Colonic mucosa (tissue), 4 donors: ENCODE data around the gene SYTL3. TPM values are rescaled to one million over a fixed set of nuclear protein-coding genes. Genes with fewer than 3 reads are reported as not detected.
A peak's percentile ranks its signal among the peaks of the same experiment; 100 is the strongest.
"Not testable (repeated sequence)": the region's sequence is repeated elsewhere in the genome, so short reads cannot be mapped to it uniquely, and the experiment has no call there.

Source experiments
- DNase-seq: peaks from one replicate; pipeline ENCODE4 v3.0.0-alpha.2; 2020
- H3K27ac ChIP-seq: fragments of 200-600 bp; one replicate; pipeline ENCODE4 v1.8.0; 2021
- H3K27me3 ChIP-seq: fragments of 200-600 bp; one replicate; pipeline ENCODE4 v1.8.0; 2021
- H3K36me3 ChIP-seq: fragments of 200-600 bp; one replicate; pipeline ENCODE4 v1.8.0; 2021
- H3K4me1 ChIP-seq: fragments of 200-600 bp; one replicate; pipeline ENCODE4 v1.8.0; 2021; ENCODE audit warnings: mild to moderate bottlenecking
- H3K4me3 ChIP-seq: fragments of 200-600 bp; one replicate; pipeline ENCODE4 v1.8.0; 2021
- H3K9ac ChIP-seq, 2 donors: one replicate each; pipeline ENCODE4 v1.7.0; 2013; ENCODE audit warnings: control low read depth in 2 of 2, low read depth in 2 of 2, low read length in 2 of 2
- H3K9me3 ChIP-seq: fragments of 200-600 bp; one replicate; pipeline ENCODE4 v1.8.0; 2021
- intact Hi-C: fragments of 100-400 bp; cut with DNase I; formaldehyde crosslinking; loops from one replicate; pipeline ENCODE4 v1.14.1; 2022
- total RNA-seq, 2 donors: library from RNA; stranded (reverse); fragmentation: NEBNext Ultra II Directional in 1 of 2; extraction: Animal tissue kit (Norgen Biotek cat#: 25700) in 1 of 2; gene quantifications; one replicate each; pipeline ENCODE4 v1.2.1, GENCODE V29; 2021
- TF ChIP-seq, protein P1 (sequence below): fragments of 200-600 bp; IDR thresholded peaks from one replicate; pipeline ENCODE4 v1.8.0; 2022; ENCODE audit warnings: antibody characterized with exemption, mild to moderate bottlenecking
- donor health status: healthy.
- donor health status: DM: no; HTN: no; CAD: no.
- donor health status: DM: no; HTN: no; CAD: no.

The SYTL3 gene
- total RNA-seq, 2 donors from 2014 or later = 1.1 to 3.1 TPM

GRCh38 chr6:158786645-158787304, 136.9 kb downstream of the SYTL3 start:
- Histone ChIP-seq H3K27ac (peak overlapping the region; percentile 53), H3K9me3 (no peaks in the 10 kb centered on the region), H3K4me3 (no peak overlapping the region), H3K36me3 (peaks cover 34% of the 10 kb centered on the region), H3K27me3 (no peaks in the 10 kb centered on the region), H3K4me1 (peaks cover 17% of the 10 kb centered on the region), H3K9ac (peak overlapping the region in 1 of 2 donors; percentile 52)
- intact Hi-C loops = no loop called here
- TF ChIP-seq, protein P1, sequence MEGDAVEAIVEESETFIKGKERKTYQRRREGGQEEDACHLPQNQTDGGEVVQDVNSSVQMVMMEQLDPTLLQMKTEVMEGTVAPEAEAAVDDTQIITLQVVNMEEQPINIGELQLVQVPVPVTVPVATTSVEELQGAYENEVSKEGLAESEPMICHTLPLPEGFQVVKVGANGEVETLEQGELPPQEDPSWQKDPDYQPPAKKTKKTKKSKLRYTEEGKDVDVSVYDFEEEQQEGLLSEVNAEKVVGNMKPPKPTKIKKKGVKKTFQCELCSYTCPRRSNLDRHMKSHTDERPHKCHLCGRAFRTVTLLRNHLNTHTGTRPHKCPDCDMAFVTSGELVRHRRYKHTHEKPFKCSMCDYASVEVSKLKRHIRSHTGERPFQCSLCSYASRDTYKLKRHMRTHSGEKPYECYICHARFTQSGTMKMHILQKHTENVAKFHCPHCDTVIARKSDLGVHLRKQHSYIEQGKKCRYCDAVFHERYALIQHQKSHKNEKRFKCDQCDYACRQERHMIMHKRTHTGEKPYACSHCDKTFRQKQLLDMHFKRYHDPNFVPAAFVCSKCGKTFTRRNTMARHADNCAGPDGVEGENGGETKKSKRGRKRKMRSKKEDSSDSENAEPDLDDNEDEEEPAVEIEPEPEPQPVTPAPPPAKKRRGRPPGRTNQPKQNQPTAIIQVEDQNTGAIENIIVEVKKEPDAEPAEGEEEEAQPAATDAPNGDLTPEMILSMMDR = no peak
- DNase-seq = peak; percentile 61

GRCh38 chr6:158787395-158787794, 137.5 kb downstream of the SYTL3 start:
- intact Hi-C loops = no loop called here
- H3K9me3 ChIP-seq = no peaks in the 10 kb centered on the region
- peak overlapping the region in 1 of 2 donors; percentile 52 for H3K9ac ChIP-seq
- no peak overlapping the region for H3K4me3 ChIP-seq
- peaks cover 34% of the 10 kb centered on the region for H3K36me3 ChIP-seq
- peaks cover 12% of the 10 kb centered on the region for H3K4me1 ChIP-seq
- peak overlapping the region; percentile 53 for H3K27ac ChIP-seq
- H3K27me3 ChIP-seq = no peaks in the 10 kb centered on the region
- no peak for DNase-seq
- TF ChIP-seq, protein P1 = no peak

DNA sequence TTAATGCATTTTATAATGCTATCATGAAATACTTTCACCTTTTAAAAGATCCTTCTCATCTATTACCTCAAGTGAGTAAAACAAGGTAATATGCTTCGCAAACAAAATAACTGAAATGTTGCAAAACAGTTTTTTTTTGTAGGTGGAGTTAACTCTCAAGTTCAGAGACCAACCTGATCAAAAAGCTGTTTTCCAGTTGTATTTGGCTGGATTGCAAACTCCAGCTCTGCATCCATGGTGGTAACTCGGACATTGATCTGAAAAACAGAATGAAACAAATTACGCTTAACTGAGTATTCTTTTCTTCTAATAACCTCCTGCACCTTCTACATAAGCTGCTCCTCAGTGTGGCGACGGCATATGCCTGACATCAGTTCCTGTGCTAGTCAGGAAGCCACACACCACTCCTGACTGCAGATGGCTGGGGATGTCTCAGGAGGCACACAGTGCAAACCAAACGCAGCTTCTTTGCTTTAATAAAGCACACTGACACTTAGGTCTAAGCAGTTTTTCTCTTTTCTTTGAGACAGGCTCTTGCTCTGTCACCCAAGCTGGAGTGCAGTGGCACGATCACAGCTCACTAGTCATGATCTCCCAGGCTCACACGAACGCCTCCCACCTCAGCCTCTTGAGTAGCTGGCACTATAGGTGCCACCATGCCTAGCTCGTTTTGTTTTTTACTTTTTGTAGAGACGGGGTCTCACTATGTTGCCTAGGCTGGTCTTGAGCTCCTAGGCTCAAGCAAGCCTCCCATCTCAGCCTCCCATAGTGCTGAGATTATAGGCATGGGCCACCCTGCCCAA, 139.5 kb downstream of the SYTL3 start:
- H3K9ac ChIP-seq = peak overlapping the region in 1 of 2 donors; percentile 32
- no peak for DNase-seq
- H3K4me3 ChIP-seq = no peak overlapping the region
- no peak overlapping the region for H3K27ac ChIP-seq
- TF ChIP-seq, protein P1 = no peak
- H3K36me3 ChIP-seq = peaks cover 22% of the 10 kb centered on the region
- peaks cover 6% of the 10 kb centered on the region for H3K4me1 ChIP-seq
- intact Hi-C loops = no loop called here
- no peaks in the 10 kb centered on the region for H3K9me3 ChIP-seq
- H3K27me3 ChIP-seq = no peaks in the 10 kb centered on the region

- intact Hi-C loops = loop anchor here (10.0 kb wide), 1 partner anchor 173 kb away; no protein-coding TSS in a partner anchor
- peaks cover 8% of the 10 kb centered on the region for H3K36me3 ChIP-seq
- H3K4me3 ChIP-seq = no peak overlapping the region
- no peaks in the 10 kb centered on the region for H3K9me3 ChIP-seq
- TF ChIP-seq, protein P1 = no peak
- no peaks in the 10 kb centered on the region for H3K27me3 ChIP-seq
- H3K4me1 ChIP-seq = peaks cover 11% of the 10 kb centered on the region
- DNase-seq = no peak
- H3K27ac ChIP-seq = no peak overlapping the region
- no peak overlapping the region for H3K9ac ChIP-seq
These were observed 141.5 kb downstream of the SYTL3 start for GRCh38 chr6:158791274-158791855.

DNA sequence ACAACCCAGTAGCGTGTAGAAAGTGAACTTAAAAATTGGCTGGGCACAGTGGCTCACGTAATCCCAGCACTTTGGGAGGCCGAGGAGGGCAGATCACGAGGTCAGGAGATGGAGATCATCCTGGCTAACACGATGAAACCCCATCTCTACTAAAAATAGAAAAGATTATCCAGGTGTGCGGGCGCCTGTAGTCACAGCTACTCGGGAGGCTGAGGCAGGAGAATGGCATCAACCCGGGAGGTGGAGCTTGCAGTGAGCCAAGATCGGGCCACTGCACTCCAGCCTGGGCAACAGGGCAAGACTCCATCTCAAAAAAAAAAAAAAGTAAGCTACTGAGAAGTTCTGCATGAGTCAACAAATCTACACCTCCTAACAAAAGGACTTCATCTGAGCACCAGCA, 142.7 kb downstream of the SYTL3 start:
- peaks cover 17% of the 10 kb centered on the region for H3K4me1 ChIP-seq
- H3K27me3 ChIP-seq, H3K9ac ChIP-seq, H3K36me3 ChIP-seq, H3K27ac ChIP-seq, H3K4me3 ChIP-seq, H3K9me3 ChIP-seq, DNase-seq: not testable (repeated sequence)
- intact Hi-C loops = loop anchor here (10.0 kb wide), 1 partner anchor 172 kb away; no protein-coding TSS in a partner anchor
